CMK (cell line): ENCODE results near the gene NR1H3.

Experiments used
- DNase-seq: peaks from one replicate; pipeline ENCODE4 v3.0.0-alpha.2; 2010; ENCODE audit warnings: low read depth

NR1H3 gene

DNA sequence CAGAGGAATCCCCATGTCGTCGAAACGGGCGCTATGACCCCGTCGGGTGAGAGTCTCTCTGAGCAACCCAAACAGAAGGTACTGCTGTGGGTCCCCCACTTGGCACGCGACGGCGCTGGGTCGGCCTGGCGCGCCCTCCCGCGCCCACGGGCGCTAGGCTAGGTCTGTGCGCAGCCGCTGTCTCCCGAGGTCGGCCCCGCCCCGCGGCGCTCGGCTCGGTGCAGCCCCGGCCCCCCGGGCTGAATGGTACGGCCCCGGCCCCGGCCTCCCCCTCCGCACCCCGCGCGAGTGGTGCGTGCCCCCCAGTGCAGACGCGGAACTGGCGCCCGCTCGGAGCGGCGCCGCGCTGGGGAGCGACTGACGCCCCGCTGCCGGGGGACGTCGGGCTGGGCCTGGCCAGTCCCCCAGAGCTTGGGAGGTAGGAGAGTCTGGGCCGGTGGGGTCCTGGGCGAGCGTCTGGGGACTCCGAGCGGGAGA is 12.1 kb downstream of the NR1H3 start, which contains the start of gene MADD:
Gene MADD, plus strand, starts transcription at position 305 of the 477 bp plus-strand sequence.
- DNase-seq: peak; percentile 76

DNA sequence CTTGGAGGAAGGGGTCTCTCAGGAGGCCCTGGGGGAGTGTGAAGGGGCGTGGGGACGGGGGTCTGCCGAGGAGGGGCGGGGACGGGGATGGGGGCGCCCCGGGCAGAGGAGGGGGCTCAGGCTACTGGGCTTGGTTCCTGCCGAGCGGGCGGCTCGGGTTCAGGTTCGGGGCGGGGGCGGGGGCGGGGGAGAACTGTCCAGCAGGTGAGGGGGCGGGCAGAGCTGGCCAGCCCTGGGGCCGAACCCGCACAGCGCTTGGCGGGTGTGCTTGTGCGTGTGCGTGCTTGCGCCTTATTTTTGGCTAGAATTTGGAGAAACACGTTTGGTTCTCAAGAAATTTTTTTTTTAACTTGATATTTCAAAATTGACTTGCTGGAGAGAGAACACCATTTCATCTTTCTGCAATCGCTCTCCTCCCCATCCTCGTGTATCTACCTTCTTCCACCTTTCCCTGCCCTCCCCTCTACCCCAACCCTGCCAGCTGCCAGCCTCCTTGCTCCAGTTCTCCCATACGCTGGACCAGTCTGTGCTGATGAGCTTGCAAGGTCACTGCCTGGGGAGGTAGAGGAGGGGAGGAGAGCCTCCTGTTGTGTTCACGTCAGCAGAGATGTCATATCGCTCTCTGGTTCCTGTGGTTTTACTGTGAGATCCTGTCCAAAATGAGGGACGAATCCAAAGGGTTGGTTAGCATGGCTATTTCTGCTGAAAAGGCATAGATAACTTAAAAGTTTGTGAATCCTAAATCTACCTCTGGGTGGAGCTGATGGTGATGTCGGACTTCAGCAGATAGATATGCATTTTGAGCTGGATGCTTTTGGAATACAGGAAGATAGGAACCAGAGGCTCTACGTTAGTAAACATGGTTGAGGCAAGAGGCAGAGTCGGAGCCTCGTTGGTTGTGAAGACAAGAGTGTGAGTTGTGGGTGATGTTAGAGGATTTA is 12.8 kb downstream of the NR1H3 start:
- no peak for DNase-seq

DNA sequence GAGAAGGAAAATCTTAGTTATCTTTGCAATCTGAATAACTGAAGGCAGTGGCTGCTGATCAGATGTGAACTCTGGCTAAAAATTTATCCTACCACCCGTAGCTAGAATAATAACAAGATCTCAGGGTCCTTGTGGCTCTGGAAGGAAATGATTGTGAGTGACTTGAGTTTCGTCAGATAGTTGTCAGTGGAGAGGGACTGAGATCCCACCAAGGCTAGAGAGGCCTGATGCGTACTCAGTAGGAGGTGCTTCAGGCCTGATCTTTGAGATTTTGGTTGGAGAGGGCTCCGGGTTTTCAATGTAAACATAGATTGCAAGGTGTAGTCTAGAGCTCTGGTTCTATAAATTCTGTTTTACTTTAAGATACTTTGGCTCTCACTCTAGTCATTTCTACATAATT is 13.5 kb downstream of the NR1H3 start:
- no peak for DNase-seq

DNA sequence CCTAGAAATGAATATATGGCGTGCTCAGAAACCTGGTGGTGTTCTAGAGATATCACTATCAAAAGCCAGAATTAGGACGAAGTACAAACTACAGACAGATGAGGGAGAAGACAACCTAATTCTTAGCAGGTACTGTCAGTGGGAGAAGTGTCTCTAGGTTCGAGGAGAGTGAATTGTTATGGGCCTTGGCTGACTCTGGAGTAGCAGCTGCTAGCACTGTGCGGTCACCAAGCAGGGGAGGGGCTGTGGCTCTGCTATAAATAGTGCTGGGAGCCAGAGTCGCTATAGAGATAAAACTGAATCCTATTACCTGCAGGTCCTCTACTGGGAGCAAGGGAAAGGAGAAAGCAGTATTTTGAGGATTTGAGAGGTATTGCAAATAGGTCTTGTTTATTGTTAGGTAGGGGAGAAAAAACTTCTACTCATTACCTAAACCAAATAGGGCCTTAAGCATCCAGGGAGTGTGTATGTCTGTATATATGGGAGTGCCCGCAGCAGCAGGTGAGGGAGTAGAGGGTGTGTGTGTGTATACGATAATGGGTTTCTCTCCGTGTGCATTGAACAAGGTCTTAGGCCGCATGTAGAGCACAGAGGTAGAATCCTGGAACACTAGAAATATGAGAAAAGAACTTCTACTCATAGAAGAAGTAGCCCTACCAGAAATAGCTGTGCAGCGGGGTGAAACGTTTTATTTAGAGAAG is 14.3 kb downstream of the NR1H3 start:
- DNase-seq: no peak

DNA sequence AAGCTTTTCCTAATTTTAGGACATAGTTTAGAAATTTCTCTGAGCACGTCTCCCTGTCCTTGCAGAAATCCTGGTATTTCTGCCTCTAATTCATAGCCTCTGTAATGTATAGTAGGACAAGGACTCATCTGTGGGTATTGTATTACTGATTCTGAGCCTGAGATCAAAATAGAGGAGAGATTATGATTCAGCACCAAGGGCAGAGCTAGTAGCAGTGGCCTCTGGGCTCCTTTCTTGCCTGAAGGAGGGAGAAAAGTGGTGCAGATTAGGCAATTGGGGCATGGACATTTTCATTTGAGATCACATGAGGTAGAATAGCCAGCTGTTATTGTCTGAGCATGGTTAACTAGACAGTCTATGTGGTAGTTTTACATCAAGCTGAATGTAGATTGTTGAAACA is 14.9 kb downstream of the NR1H3 start:
- DNase-seq: no peak

DNA sequence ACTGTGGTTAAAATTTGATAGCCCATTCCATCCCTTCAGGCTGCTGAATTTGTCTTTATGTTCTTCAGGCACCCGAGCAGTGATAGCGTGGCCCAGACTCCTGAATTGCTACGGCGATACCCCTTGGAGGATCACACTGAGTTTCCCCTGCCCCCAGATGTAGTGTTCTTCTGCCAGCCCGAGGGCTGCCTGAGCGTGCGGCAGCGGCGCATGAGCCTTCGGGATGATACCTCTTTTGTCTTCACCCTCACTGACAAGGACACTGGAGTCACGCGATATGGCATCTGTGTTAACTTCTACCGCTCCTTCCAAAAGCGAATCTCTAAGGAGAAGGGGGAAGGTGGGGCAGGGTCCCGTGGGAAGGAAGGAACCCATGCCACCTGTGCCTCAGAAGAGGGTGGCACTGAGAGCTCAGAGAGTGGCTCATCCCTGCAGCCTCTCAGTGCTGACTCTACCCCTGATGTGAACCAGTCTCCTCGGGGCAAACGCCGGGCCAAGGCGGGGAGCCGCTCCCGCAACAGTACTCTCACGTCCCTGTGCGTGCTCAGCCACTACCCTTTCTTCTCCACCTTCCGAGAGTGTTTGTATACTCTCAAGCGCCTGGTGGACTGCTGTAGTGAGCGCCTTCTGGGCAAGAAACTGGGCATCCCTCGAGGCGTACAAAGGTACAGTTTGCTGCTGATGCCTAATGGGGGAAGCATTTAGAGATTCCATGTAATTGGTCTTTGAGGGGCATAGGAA is 16.9 kb downstream of the NR1H3 start:
- DNase-seq: no peak

DNA sequence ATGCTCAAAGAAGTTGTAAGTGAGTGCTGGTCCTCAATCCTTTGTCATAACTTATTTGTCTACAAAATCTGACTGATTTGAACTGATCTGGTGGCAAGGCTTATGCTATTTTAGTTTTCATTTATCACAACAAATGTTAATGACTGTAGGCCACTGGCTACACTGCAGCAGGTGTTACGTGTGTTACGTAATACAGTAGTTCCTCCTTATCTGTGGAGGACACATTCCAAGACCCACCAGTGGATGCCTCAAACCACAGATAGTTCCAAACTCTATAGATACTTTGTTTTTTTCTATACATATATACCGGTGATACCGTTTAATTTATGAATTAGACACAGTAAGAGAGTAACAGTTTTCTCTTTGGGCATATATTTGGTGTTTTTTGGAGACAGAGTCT is 19.1 kb downstream of the NR1H3 start:
- no peak for DNase-seq

DNA sequence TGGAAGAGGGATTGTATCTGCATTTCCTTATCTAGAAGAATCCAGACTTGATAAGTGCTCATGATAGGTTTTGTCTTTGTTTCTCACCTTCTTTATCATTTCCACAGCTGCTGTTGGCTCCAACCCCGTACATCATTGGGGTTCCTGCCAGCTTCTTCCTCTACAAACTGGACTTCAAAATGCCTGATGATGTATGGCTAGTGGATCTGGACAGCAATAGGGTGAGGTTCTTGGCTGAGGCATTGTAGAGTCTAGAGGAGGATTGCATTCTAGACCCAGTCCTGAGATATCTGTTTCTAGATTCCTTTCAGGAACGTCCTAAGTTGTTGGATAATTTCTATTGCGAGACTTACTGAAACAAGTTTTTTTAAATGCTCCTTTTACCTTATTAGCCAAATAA is 20.3 kb downstream of the NR1H3 start:
- DNase-seq: no peak

DNA sequence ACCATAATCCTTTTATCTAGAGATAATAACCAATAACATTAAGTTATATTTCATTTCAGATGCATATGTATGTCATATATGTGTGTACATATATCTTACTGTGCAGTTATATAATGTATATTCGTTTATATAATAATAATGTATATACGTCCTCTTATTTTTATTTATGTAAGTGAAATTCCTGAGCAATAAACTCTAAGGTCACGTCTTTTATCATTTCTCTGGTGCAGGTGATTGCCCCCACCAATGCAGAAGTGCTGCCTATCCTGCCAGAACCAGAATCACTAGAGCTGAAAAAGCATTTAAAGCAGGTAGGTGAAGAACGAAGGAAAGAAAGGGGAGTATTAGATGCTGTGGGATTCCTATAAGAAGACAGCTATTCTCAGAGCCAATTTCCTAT is 21.0 kb downstream of the NR1H3 start:
- no peak for DNase-seq

DNA sequence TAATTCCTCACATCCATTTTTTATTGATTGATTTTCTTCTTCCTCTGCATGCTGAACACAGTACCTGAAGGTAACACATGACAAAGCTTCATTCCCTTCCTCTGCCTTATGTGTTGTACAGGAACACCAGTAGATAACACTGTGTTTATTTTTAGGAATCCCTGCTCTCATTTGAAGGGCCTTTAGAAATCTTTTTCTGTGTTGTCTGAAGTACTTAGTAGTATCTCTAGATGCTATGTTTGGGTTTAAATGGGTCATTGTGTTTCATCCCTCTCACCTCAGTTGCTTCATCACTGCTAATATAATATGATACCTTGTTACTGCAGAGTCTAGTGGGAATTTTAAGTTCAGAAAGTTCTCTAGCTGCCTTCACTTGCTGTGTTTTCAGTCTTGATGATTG is 22.3 kb downstream of the NR1H3 start:
- DNase-seq: no peak

DNA sequence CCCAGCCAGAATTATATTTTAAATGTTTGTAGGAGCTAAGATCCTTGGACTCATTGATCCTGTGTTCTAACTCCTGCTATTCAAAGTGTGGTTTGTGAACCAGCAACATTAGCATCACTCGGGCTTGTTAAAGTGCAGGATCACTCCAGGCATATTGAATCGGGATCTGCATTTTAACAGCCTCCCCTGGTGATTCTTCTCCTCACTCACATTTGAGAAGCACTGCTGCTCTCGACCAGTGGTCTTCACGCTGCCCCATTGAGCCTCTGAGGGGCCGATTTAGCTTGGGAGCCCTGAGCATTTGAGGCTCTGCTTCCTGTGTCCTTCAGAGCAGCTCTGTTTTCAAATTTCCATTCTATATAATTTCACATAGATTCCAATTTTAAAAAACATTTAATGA is 23.1 kb downstream of the NR1H3 start:
- no peak for DNase-seq

DNA sequence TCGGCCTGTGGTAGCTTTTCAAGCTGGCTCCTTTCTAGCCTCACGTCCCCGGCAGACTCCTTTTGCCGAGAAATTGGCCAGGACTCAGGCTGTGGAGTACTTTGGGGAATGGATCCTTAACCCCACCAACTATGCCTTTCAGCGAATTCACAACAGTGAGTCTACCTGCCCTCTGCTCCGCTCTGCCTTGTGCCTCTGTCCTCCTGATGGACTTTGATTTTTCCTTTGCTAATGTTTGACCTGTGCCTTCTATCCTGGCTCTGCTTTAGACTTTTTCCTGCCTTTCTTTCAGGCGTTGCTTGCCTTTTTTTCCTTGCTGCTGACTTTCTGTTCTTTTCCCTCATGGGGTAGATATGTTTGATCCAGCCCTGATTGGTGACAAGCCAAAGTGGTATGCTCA is 24.7 kb downstream of the NR1H3 start:
- no peak for DNase-seq

DNA sequence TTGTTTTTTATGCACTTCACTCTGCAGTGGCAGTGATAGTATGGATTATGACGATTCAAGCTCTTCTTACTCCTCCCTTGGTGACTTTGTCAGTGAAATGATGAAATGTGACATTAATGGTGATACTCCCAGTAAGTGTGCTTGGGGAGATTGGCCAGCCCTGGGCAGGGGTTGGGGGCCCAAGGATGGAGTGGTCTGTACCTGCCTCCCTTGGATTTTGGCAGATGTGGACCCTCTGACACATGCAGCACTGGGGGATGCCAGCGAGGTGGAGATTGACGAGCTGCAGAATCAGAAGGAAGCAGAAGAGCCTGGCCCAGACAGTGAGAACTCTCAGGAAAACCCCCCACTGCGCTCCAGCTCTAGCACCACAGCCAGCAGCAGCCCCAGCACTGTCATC is 26.4 kb downstream of the NR1H3 start:
- DNase-seq: no peak

DNA sequence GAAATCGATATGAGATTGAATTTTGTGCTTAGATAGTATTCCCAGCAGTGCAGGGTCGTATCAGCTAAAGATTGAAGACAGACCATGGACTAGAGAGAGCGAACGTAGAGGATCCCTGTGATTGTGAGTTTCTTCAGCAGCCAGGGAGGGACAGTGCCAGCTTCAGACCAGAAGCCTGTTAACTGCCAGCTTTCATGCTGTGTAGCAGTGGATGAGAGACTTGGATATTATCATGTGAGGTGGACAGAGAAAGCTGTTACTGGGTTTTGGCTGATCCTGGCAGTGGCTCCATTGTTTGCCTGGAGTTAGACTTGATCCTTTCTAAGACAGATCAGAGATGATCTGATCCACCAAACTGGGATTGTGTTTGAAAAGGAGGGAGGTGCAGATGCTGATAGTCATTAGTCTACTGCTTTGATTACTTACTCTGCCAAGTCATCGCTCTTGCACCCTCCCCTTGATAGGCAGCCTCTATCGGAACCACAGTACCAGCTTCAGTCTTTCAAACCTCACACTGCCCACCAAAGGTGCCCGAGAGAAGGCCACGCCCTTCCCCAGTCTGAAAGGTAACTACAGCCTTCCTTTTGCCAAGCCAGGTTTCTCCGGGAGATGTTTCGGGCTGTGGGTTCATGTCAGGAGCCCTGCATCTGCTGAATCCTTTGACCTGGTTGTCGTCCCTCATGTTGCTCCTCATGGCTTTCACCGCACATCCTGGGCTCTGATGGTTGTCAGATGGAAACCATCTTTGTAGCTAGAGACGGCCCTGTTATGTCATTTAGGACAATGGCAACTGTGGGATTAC is 28.4 kb downstream of the NR1H3 start:
- DNase-seq: no peak

DNA sequence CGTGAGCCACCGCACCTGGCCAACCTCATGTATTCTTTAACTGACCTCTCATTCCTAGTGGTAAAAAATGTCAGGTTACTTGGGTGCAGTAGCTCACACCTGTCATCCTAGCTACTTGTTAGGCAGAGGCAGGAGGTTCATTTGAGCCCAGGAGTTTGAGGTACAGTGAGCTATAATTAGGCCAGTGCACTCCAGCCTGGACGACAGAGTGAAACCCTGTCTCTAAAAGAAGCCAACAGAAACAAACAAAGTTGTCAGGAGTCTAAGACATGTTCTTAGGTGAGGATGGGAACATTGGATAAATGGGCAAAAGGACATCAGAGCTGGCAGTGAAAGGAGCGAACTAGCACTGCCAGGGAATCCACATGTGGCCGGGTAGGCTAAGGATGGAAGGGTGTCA is 30.3 kb downstream of the NR1H3 start:
- DNase-seq: no peak

DNA sequence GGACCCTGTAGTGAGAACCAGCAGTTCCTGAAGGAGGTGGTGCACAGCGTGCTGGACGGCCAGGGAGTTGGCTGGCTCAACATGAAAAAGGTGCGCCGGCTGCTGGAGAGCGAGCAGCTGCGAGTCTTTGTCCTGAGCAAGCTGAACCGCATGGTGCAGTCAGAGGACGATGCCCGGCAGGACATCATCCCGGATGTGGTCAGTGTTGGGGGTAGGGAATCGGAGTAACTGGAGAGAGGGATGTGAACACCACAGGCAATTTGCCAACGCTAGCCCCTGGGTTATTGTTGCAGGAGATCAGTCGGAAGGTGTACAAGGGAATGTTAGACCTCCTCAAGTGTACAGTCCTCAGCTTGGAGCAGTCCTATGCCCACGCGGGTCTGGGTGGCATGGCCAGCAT is 32.1 kb downstream of the NR1H3 start:
- no peak for DNase-seq

DNA sequence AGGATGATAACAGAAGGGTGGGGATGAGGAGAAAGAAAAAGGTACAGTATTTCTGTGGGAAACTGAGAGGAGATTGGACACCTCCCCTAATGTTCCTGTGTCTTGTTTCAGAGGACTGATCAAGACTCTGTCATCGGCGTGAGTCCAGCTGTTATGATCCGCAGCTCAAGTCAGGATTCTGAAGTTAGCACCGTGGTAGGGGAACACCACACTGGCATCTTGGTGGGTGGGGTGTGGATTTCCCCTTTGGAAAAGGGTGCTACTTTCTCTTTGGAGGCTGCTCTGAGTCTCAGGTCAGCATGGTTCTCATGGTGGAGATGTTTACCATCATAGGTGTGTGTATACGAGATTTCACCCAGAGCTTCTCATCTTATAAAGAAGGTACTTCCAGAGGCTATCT is 37.6 kb downstream of the NR1H3 start:
- DNase-seq: no peak

DNA sequence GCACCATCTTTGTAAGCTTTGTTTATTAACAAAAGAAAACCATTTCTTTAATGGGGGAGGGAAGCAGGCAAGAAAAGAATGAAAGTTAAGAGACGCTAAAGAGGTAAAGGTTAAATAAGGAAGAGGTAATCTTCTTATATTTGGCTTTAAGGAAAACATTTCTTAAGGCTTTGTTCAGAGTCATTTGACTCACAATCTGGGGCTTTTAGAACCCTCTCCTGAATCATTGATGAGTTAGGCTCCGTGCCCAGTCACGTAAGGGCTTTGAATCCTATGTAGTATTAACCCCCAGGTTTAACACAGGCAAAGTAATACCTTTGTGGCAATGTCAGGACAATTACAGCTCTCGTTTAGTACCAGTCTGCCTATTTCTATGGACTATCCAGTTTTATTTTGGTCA is 38.2 kb downstream of the NR1H3 start:
- DNase-seq: no peak

DNA sequence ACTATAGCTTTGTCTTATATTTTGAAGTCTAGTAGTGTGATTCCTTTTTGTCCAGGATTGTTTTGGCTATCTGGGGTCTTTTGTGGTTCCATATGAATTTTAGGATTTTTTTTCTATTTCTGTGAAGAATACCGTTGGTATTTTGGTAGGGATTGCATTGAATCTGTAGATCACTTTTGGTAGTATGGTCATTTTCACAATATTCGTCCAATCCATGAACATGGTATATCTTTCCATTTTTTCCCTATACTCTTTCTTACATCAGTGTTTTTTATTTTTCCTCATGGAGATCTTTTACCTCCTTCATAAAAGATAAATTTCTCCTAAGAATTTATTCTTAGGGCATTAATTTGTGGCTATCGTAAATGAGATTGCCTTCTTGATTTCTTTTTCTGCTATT is 41.3 kb downstream of the NR1H3 start:
- DNase-seq: no peak

DNA sequence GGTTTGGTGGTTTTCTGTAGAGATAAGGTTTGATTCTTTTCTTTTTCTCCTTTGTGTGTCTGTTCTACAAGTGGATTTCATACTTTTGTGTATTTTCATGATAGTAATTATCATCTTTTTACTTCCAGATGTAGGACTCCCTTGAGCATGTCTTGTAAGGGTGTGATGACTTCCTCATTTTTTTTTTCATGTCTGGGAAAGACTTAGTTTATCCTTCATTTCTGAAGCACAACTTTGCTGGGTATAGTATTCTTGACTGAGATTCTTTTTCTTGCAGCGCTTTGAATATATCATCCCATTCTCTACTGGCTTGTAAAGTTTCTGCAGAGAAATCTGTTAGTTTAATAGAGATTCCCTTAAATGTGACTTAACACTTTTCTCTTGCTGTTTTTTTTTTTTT is 45.1 kb downstream of the NR1H3 start:
- no peak for DNase-seq

DNA sequence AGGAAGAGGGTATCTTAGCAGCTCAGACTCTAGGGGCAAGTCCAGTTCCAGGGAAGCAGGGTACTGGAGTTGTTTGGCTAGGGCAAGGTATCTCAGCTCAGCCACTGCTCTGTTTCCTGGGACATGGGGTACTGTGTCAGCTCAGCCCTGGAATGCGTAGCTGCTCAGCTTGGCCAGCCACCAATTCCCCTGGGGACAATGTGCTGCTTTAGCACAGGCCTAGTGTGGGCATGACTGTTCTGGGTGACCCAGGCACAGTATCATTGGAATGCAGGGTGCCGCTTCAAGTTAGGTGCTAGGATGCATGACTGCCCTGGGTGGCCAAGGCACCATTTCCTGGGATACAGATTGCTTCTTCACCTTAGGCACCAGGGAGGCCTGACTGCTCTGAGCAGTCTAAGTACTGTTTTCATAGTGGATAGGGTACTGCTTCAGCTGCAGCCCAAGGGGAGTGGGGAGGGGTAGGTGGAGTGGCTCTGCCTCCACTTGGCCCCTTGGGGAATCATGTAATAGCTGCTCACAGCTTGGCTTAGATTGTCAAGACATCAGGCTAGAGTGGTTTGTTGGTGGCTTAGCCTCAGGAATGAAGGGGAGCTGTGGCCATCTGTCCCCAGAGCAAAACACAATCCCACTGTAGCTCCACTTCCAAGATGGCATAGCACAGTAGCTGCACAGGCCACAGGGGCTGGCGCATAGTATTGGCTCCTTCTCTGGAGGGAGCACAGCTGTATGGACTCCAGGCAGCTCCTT is 48.1 kb downstream of the NR1H3 start:
- no peak for DNase-seq
